ENCODE measurements around the gene SPATA31C2. TPM values are rescaled to one million over a fixed set of nuclear protein-coding genes. Genes with fewer than 3 reads are reported as not detected.

The SPATA31C2 gene
- total RNA-seq, 1 experiment from 2014 or later: 0.15 TPM

DNA sequence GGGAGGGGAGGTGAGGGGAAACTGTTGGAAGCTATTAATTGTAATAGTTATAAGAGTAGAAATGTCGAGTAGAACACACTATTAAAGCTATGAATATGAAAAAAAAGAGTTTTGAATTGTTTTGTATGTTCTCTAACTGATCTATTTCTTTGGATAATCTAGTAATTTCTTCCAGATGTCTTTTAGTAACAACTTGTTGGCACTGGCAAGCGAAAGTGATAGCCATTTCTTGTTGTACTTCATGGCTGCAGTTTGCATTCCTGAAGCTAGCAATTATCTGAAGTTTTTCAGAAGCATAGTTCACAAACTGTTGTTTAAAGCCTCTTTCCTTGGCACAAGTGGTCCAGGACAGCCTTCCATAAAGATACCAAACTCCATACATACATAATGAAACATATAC, 49.4 kb upstream of the SPATA31C2 start:
- TF ChIP-seq, protein P1, sequence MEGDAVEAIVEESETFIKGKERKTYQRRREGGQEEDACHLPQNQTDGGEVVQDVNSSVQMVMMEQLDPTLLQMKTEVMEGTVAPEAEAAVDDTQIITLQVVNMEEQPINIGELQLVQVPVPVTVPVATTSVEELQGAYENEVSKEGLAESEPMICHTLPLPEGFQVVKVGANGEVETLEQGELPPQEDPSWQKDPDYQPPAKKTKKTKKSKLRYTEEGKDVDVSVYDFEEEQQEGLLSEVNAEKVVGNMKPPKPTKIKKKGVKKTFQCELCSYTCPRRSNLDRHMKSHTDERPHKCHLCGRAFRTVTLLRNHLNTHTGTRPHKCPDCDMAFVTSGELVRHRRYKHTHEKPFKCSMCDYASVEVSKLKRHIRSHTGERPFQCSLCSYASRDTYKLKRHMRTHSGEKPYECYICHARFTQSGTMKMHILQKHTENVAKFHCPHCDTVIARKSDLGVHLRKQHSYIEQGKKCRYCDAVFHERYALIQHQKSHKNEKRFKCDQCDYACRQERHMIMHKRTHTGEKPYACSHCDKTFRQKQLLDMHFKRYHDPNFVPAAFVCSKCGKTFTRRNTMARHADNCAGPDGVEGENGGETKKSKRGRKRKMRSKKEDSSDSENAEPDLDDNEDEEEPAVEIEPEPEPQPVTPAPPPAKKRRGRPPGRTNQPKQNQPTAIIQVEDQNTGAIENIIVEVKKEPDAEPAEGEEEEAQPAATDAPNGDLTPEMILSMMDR (conservative IDR thresholded peaks at IDR 0.05): no peak
- DNase-seq: no peak
- Histone ChIP-seq H4K5ac (ENCODE audit: insufficient read length, low read depth, low read length) (no peak overlapping the region), H3K9me3 (ENCODE audit: control insufficient read depth, low read depth, low read length) (no peaks in the 10 kb centered on the region), H3K56ac (ENCODE audit: insufficient read length, low read depth, low read length) (no peak overlapping the region), H3K9ac (ENCODE audit: extremely low read depth, insufficient read length, low read length) (no peak overlapping the region), H2BK120ac (ENCODE audit: low read depth, low read length, poor library complexity, severe bottlenecking) (no peak overlapping the region), H4K20me1 (ENCODE audit: control insufficient read depth, insufficient read depth, insufficient read length) (no peaks in the 10 kb centered on the region), H4K8ac (replicated peaks; ENCODE audit: insufficient read length, low read depth, low read length) (no peak overlapping the region), H4K91ac (ENCODE audit: insufficient read length, low read depth, low read length) (no peak overlapping the region), H3K27ac (ENCODE audit: insufficient read length, low read depth, low read length) (no peak overlapping the region), H3T11ph (ENCODE audit: low read length) (no peak overlapping the region), H3K79me1 (ENCODE audit: insufficient read depth, low read depth, low read length, poor library complexity, severe bottlenecking) (no peaks in the 10 kb centered on the region), H2BK5ac (ENCODE audit: insufficient read length, low read length) (no peak overlapping the region), H2AK5ac (ENCODE audit: insufficient read length, low read length) (no peak overlapping the region), H3K4me1 (ENCODE audit: insufficient read depth, low read length) (no peaks in the 10 kb centered on the region), H3K27me3 (ENCODE audit: insufficient read depth, low read length) (no peaks in the 10 kb centered on the region), H3K18ac (ENCODE audit: insufficient read length, low read depth, low read length) (no peak overlapping the region), H2BK12ac (ENCODE audit: insufficient read length, low read depth, low read length) (no peak overlapping the region), H3K4me2 (ENCODE audit: insufficient read depth, insufficient read length, low read length) (no peak overlapping the region), H2BK15ac (ENCODE audit: low read depth, low read length) (no peak overlapping the region), H3K4ac (ENCODE audit: low read depth, low read length) (no peak overlapping the region), H3K23ac (ENCODE audit: insufficient read length, low read depth, low read length) (no peak overlapping the region), H3K79me2 (ENCODE audit: insufficient read depth, low read length) (no peaks in the 10 kb centered on the region), H2BK20ac (ENCODE audit: low read depth, low read length, poor library complexity, severe bottlenecking) (no peak overlapping the region), H3K14ac (ENCODE audit: insufficient read depth, low read length) (no peak overlapping the region), H3K23me2 (ENCODE audit: insufficient read length, low read depth, low read length, poor library complexity, severe bottlenecking) (no peaks in the 10 kb centered on the region), H2AFZ (ENCODE audit: low read length) (no peak overlapping the region)
- Mint-ChIP-seq H3K27ac (no peak overlapping the region), H3K27me3 (ENCODE audit: low read depth) (no peaks in the 10 kb centered on the region; the same call in 1 of the 2 replicates), H3K36me3 (ENCODE audit: insufficient read depth in 1 of 3, low read depth in 3 of 3) (no peaks in the 10 kb centered on the region), H3K4me1 (peaks cover 2% of the 10 kb centered on the region in 2 experiments; a peak in 1 of 4 replicates), H3K9me3 (no peaks in the 10 kb centered on the region), H3K4me3 (no peak overlapping the region)
- 100% methylated on average over 1 of the region's 2 CpGs for WGBS (ENCODE audit: extremely low coverage, insufficient read length, low lambda C conversion rate)

Measured in H9 (cell line).